Astrocyte (in vitro differentiated cells and primary cell): ENCODE results near the gene ERMARD. TPM values are rescaled to one million over a fixed set of nuclear protein-coding genes. Genes with fewer than 3 reads are reported as not detected.
A peak's percentile ranks its signal among the peaks of the same experiment; 100 is the strongest.

Source experiments
- DNase-seq: peaks from one replicate; pipeline ENCODE4 v3.0.0-alpha.2; 2010; ENCODE audit warnings: low read depth
- FAIRE-seq: peaks from 2 replicates; lab custom pipeline; 2011; peaks lifted over from hg19 to GRCh38; lab: Jason Lieb, UNC
- H2AFZ ChIP-seq: 2 replicates; pipeline ENCODE4 v1.6.0; 2012; ENCODE audit warnings: low read depth, low read length, inconsistent platforms
- H3K27ac ChIP-seq: 2 replicates; pipeline ENCODE4 v1.5.1; 2011; ENCODE audit warnings: low read depth, low read length, inconsistent platforms
- H3K27me3 ChIP-seq: 2 replicates; pipeline ENCODE4 v1.6.0; 2011; ENCODE audit warnings: low read length, inconsistent platforms; ENCODE audit not compliant: insufficient read depth
- H3K36me3 ChIP-seq: 2 replicates; pipeline ENCODE4 v1.5.1; 2011; ENCODE audit warnings: low read length, inconsistent platforms; ENCODE audit not compliant: insufficient read depth
- H3K4me1 ChIP-seq: 2 replicates; pipeline ENCODE4 v1.5.1; 2011; ENCODE audit warnings: low read length, inconsistent platforms; ENCODE audit not compliant: insufficient read depth
- H3K4me2 ChIP-seq: 2 replicates; pipeline ENCODE4 v1.6.0; 2012; ENCODE audit warnings: low read length, inconsistent platforms
- H3K4me3 ChIP-seq: 2 replicates; pipeline ENCODE4 v1.5.1; 2011; ENCODE audit warnings: low read depth, mild to moderate bottlenecking, low read length, inconsistent platforms; ENCODE audit not compliant: insufficient read depth
- H3K79me2 ChIP-seq: 2 replicates; pipeline ENCODE4 v1.6.0; 2012; ENCODE audit warnings: mild to moderate bottlenecking, low read length, inconsistent platforms; ENCODE audit not compliant: insufficient read depth
- H3K9ac ChIP-seq: 2 replicates; pipeline ENCODE4 v1.6.0; 2012; ENCODE audit warnings: mild to moderate bottlenecking, low read length, inconsistent platforms
- H3K9me3 ChIP-seq: 2 replicates; pipeline ENCODE4 v1.5.1; 2012; ENCODE audit warnings: low read depth, mild to moderate bottlenecking, low read length, inconsistent platforms; ENCODE audit not compliant: insufficient read depth
- H4K20me1 ChIP-seq: 2 replicates; pipeline ENCODE4 v1.6.0; 2012; ENCODE audit warnings: low read length, inconsistent platforms; ENCODE audit not compliant: insufficient read depth
- H3K27ac Mint-ChIP-seq: one replicate; pipeline ENCODE4 v1.8.0; 2021; ENCODE audit warnings: mild to moderate bottlenecking, mixed read lengths; ENCODE audit not compliant: unreplicated experiment
- H3K27me3 Mint-ChIP-seq: one replicate; pipeline ENCODE4 v1.8.0; 2021; ENCODE audit warnings: low read depth, mixed read lengths; ENCODE audit not compliant: unreplicated experiment
- H3K36me3 Mint-ChIP-seq: one replicate; pipeline ENCODE4 v1.8.0; 2021; ENCODE audit warnings: low read depth, mixed read lengths; ENCODE audit not compliant: unreplicated experiment
- H3K4me1 Mint-ChIP-seq: one replicate; pipeline ENCODE4 v1.8.0; 2021; ENCODE audit warnings: low read depth, mixed read lengths; ENCODE audit not compliant: unreplicated experiment
- H3K4me3 Mint-ChIP-seq: one replicate; pipeline ENCODE4 v1.8.0; 2021; ENCODE audit warnings: mild to moderate bottlenecking, moderate library complexity, mixed read lengths; ENCODE audit not compliant: unreplicated experiment
- H3K9me3 Mint-ChIP-seq: one replicate; pipeline ENCODE4 v1.8.0; 2021; ENCODE audit warnings: mild to moderate bottlenecking, mixed read lengths; ENCODE audit not compliant: unreplicated experiment
- EZH2 ChIP-seq: IDR thresholded peaks from 2 replicates; pipeline ENCODE4 v1.6.1; 2012; ENCODE audit warnings: mild to moderate bottlenecking, low read length, inconsistent platforms; ENCODE audit not compliant: insufficient read depth
- total RNA-seq: library from RNA; stranded (reverse); gene quantifications from 2 replicates; pipeline ENCODE4 v1.2.1, GENCODE V29; 2021
- TF ChIP-seq, protein P1 (sequence below): IDR thresholded peaks from 2 replicates; pipeline ENCODE4 v1.5.1; 2011; ENCODE audit warnings: low read depth, mild to moderate bottlenecking, inconsistent platforms, low read length, moderate library complexity; ENCODE audit not compliant: insufficient read depth

ERMARD gene
- total RNA-seq, 1 donor from 2014 or later, result 13.1 TPM

DNA sequence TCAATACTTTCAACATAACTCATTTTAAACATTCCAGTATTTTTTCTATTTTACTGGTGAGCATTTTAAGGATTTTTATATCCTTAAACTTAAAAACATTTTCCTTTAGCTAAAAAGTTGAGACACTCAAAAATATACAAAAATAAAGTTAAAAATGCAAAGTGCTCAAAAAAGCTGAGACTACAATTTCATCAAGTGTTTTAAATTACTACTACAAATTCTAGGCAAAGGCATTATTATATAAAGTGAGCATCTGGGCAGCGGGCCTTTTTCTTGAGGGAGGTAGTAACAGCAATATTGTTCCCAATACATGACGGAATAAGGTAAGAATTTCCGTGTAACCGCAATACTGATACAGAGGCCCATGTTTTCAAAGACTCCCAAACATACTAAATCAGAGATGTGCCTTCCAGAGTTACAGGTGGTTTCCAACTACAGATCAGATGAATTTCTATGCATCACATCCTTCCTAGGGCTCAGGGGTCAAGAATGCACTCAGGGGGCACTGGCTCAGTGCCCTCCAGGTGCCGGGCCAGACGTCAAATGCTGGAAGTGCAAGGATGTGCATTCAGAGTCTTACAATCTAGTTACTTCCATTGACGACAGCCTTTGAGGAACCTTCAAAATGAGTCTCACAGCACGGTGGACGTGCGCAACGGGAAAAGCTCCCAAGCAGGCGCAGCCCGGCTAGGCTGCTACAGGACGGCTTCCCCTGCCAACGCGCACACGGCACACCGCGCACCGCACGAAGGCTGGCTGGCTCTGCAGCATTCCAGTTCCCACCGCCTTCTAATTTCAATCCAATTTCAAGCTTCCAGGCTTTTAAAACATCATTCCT lies 28.8 kb upstream of the ERMARD start:
- Histone ChIP-seq H3K27me3 (no peaks in the 10 kb centered on the region), H3K27ac (peak overlapping the region; percentile 73), H3K9ac (peak overlapping the region; percentile 84), H3K4me1 (peaks cover 31% of the 10 kb centered on the region), H3K4me2 (peak overlapping the region; percentile 96), H3K79me2 (peaks cover 35% of the 10 kb centered on the region), H2AFZ (peak overlapping the region; percentile 72), H3K4me3 (peak overlapping the region; percentile 86), H4K20me1 (peaks cover 28% of the 10 kb centered on the region), H3K9me3 (no peaks in the 10 kb centered on the region), H3K36me3 (no peaks in the 10 kb centered on the region)
- FAIRE-seq, result peak; percentile 41
- TF ChIP-seq, protein P1, sequence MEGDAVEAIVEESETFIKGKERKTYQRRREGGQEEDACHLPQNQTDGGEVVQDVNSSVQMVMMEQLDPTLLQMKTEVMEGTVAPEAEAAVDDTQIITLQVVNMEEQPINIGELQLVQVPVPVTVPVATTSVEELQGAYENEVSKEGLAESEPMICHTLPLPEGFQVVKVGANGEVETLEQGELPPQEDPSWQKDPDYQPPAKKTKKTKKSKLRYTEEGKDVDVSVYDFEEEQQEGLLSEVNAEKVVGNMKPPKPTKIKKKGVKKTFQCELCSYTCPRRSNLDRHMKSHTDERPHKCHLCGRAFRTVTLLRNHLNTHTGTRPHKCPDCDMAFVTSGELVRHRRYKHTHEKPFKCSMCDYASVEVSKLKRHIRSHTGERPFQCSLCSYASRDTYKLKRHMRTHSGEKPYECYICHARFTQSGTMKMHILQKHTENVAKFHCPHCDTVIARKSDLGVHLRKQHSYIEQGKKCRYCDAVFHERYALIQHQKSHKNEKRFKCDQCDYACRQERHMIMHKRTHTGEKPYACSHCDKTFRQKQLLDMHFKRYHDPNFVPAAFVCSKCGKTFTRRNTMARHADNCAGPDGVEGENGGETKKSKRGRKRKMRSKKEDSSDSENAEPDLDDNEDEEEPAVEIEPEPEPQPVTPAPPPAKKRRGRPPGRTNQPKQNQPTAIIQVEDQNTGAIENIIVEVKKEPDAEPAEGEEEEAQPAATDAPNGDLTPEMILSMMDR, result no peak
- no peak for TF ChIP-seq EZH2
- Mint-ChIP-seq H3K9me3 (no peaks in the 10 kb centered on the region), H3K4me1 (peaks cover 8% of the 10 kb centered on the region), H3K27me3 (peaks cover 2% of the 10 kb centered on the region), H3K27ac (peak overlapping the region; percentile 65), H3K4me3 (peak overlapping the region; percentile 93), H3K36me3 (no peaks in the 10 kb centered on the region)
- DNase-seq, result peak; percentile 85

DNA sequence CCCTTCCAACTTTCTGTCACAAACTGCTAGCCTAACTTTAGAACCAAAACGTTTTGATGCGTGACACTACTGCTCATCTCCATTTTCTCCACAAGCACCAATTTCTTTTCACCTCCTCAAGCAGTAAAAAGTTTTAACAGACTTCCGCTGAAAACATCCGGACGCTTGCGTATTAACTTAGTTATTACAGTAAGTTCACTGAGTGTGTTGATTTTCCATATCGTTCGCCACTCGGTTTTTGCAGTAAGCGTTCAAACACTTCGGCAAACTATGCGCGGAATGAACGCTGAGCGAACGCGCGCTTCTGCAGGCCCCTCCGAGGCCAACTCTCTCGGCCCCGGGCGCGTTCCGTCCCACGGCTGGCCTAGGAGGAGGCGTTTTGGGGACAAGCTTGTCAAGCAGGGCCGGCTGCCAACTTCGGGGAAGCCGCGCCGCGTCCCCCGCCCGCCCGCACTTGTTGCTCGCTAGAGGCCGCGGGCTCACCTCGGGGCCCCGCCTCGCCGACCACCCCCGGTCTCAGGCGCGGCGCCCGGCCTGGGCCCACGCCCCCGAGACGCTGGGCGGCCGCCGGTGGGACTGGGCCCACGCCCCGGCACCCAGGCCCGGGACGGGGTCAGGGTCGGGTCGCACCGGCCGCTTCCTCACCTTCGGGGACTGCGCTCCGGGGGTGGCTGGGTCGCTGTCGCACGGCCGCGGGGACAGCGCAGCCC lies 28.1 kb upstream of the ERMARD start:
- Histone ChIP-seq H3K27me3 (no peaks in the 10 kb centered on the region), H2AFZ (peak overlapping the region; percentile 72), H3K27ac (peak overlapping the region; percentile 73), H3K4me1 (peaks cover 31% of the 10 kb centered on the region), H3K4me2 (peak overlapping the region; percentile 96), H4K20me1 (peaks cover 28% of the 10 kb centered on the region), H3K79me2 (peaks cover 30% of the 10 kb centered on the region), H3K9me3 (no peaks in the 10 kb centered on the region), H3K4me3 (peak overlapping the region; percentile 86), H3K36me3 (no peaks in the 10 kb centered on the region), H3K9ac (peak overlapping the region; percentile 84)
- Mint-ChIP-seq H3K4me1 (peaks cover 11% of the 10 kb centered on the region), H3K27me3 (peaks cover 2% of the 10 kb centered on the region), H3K36me3 (no peaks in the 10 kb centered on the region), H3K4me3 (peak overlapping the region; percentile 93), H3K9me3 (no peaks in the 10 kb centered on the region), H3K27ac (peak overlapping the region; percentile 65)
- DNase-seq (peak; percentile 73), FAIRE-seq (no peak)
- no peak for TF ChIP-seq EZH2
- TF ChIP-seq, protein P1, result no peak
